Caco-2 (cell line): ENCODE measurements around the gene HMCN2. TPM values are rescaled to one million over a fixed set of nuclear protein-coding genes. Genes with fewer than 3 reads are reported as not detected.

ENCODE experiments used
- BruUV-seq: library from RNA; stranded (reverse); fragments of 400-500 nt; replicated peaks from 2 replicates; lab custom pipeline; 2021; lab: Mats Ljungman, UMichigan
- CTCF ChIA-PET: fragments of 300-600 bp; sonication (Branson Sonifier 250); formaldehyde crosslinking; loops from one replicate; lab custom pipeline; 2022; ENCODE audit warnings: antibody characterized with exemption; lab: Charles Lee
- POLR2A ChIA-PET: fragments of 300-600 bp; sonication (Branson Sonifier 250); formaldehyde crosslinking; loops from one replicate; lab custom pipeline; 2022; ENCODE audit warnings: antibody characterized with exemption; lab: Charles Lee
- DNase-seq, 2 experiments: peaks; one replicate each; pipeline versions ENCODE4 v3.0.0 to v3.0.0-alpha.2; 2020 to 2022
- H3K27me3 ChIP-seq: replicated peaks from 2 replicates; pipeline ENCODE4 v1.6.0; 2011; ENCODE audit warnings: low read length; ENCODE audit not compliant: control insufficient read depth, insufficient read depth
- H3K36me3 ChIP-seq: 2 replicates; pipeline ENCODE4 v1.5.1; 2011; ENCODE audit warnings: low read length; ENCODE audit not compliant: control insufficient read depth, insufficient read depth
- H3K4me1 ChIP-seq: fragments of 250-450 bp; sonication (Bioruptor Pico); 2 replicates; pipeline ENCODE4 v1.5.1; 2020; ENCODE audit warnings: mild to moderate bottlenecking
- H3K4me3 ChIP-seq: 2 replicates; pipeline ENCODE4 v1.5.1; 2011; ENCODE audit warnings: low read depth, mild to moderate bottlenecking, control low read depth, low read length
- H3K9me3 ChIP-seq: fragments of 250-450 bp; sonication (Bioruptor Pico); 2 replicates; pipeline ENCODE4 v1.5.1; 2020; ENCODE audit warnings: mild to moderate bottlenecking, moderate library complexity
- H3K27ac Mint-ChIP-seq: one replicate; pipeline ENCODE4 v1.8.0; 2022; ENCODE audit warnings: mixed read lengths; ENCODE audit not compliant: unreplicated experiment
- H3K27me3 Mint-ChIP-seq: one replicate; pipeline ENCODE4 v1.8.0; 2022; ENCODE audit warnings: mixed read lengths; ENCODE audit not compliant: insufficient read depth, unreplicated experiment
- H3K36me3 Mint-ChIP-seq: one replicate; pipeline ENCODE4 v1.8.0; 2022; ENCODE audit warnings: mild to moderate bottlenecking, mixed read lengths; ENCODE audit not compliant: insufficient read depth, unreplicated experiment
- H3K4me1 Mint-ChIP-seq: one replicate; pipeline ENCODE4 v1.8.0; 2022; ENCODE audit warnings: low read depth, mixed read lengths; ENCODE audit not compliant: unreplicated experiment
- H3K4me3 Mint-ChIP-seq: one replicate; pipeline ENCODE4 v1.8.0; 2022; ENCODE audit warnings: mild to moderate bottlenecking, moderate library complexity, mixed read lengths; ENCODE audit not compliant: unreplicated experiment
- H3K9me3 Mint-ChIP-seq: one replicate; pipeline ENCODE4 v1.8.0; 2022; ENCODE audit warnings: mixed read lengths; ENCODE audit not compliant: unreplicated experiment
- CTCF ChIP-seq, 2 experiments: fragments of 200-600 bp in 1 of 2; IDR thresholded peaks; 1 replicate in 1 of 2; 2 replicates in 1 of 2; pipeline versions ENCODE4 v1.5.1 to v1.8.0; 2011 to 2022; ENCODE audit warnings: antibody characterized with exemption in 1 of 2, control low read depth in 1 of 2, inconsistent platforms in 1 of 2, low read depth in 1 of 2, low read length in 1 of 2, mild to moderate bottlenecking in 1 of 2, moderate library complexity in 1 of 2; ENCODE audit not compliant: insufficient read depth in 1 of 2, severe bottlenecking in 1 of 2, unreplicated experiment in 1 of 2
- intact Hi-C: fragments of 100-400 bp; cut with micrococcal nuclease; formaldehyde crosslinking; loops from one replicate; pipeline ENCODE4 v1.10.0; 2022; ENCODE audit not compliant: unreplicated experiment
- total RNA-seq: library from RNA; stranded (reverse); gene quantifications from 2 replicates; pipeline ENCODE4 v1.2.3, GENCODE V29; 2022

HMCN2 gene
- total RNA-seq, 1 experiment from 2014 or later, result 0.41 TPM

- peaks cover 8% of the 10 kb centered on the region for H3K36me3 Mint-ChIP-seq
- intact Hi-C loops, result no loop called here
- no TSS peak for BruUV-seq
- H3K27me3 Mint-ChIP-seq, result peaks cover under 1% of the 10 kb centered on the region
- H3K4me3 Mint-ChIP-seq, result no peak overlapping the region
- H3K9me3 Mint-ChIP-seq, result no peaks in the 10 kb centered on the region
- no peaks in the 10 kb centered on the region for H3K27me3 ChIP-seq
- DNase-seq, result no peak
- no peak overlapping the region for H3K27ac Mint-ChIP-seq
- H3K4me1 ChIP-seq, result no peaks in the 10 kb centered on the region
- H3K36me3 ChIP-seq, result no peaks in the 10 kb centered on the region
- no peak overlapping the region for H3K4me3 ChIP-seq
- ChIA-PET CTCF (no interaction called here), POLR2A (no interaction called here)
- TF ChIP-seq CTCF (IDR thresholded peaks at IDR 0.05; ENCODE audit: insufficient read depth in 1 of 2, low read depth in 1 of 2, low read length in 1 of 2, severe bottlenecking in 1 of 2, unreplicated experiment in 1 of 2), result no peak
- no peaks in the 10 kb centered on the region for H3K9me3 ChIP-seq
- H3K4me1 Mint-ChIP-seq, result no peaks in the 10 kb centered on the region
Observed at GRCh38 chr9:130458804-130459067, 193.2 kb downstream of the HMCN2 start.

DNA sequence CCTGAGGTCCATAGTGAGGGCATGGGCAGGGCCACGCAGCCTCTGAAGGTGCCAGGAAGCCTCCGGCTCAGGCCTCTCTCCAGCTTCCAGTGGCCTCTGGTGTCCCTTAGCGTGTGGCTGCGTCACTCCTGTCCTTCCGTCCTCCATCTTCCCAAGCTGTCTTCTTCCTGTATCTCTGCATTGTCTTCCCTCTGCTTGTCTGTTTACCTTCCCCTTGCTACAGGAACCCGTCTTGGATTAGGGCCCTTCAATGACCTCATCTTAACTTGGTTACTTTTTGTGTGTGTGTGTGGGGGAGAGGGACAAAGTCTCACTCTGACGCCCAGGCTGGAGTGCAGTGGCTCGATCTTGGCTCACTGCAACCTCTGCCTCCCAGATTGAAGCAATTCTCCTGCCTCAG lies 193.6 kb downstream of the HMCN2 start:
- H3K9me3 ChIP-seq, result no peaks in the 10 kb centered on the region
- TF ChIP-seq CTCF (IDR thresholded peaks at IDR 0.05; ENCODE audit: insufficient read depth in 1 of 2, low read depth in 1 of 2, low read length in 1 of 2, severe bottlenecking in 1 of 2, unreplicated experiment in 1 of 2), result no peak
- Mint-ChIP-seq H3K4me1 (no peaks in the 10 kb centered on the region), H3K36me3 (peaks cover 8% of the 10 kb centered on the region), H3K4me3 (no peak overlapping the region), H3K27me3 (peaks cover 3% of the 10 kb centered on the region), H3K9me3 (no peaks in the 10 kb centered on the region), H3K27ac (no peak overlapping the region)
- H3K4me1 ChIP-seq, result no peaks in the 10 kb centered on the region
- no TSS peak for BruUV-seq
- POLR2A ChIA-PET, result no interaction called here
- intact Hi-C loops, result no loop called here
- DNase-seq, result no peak
- no peaks in the 10 kb centered on the region for H3K36me3 ChIP-seq
- H3K4me3 ChIP-seq, result no peak overlapping the region
- CTCF ChIA-PET, result no interaction called here
- no peaks in the 10 kb centered on the region for H3K27me3 ChIP-seq

DNA sequence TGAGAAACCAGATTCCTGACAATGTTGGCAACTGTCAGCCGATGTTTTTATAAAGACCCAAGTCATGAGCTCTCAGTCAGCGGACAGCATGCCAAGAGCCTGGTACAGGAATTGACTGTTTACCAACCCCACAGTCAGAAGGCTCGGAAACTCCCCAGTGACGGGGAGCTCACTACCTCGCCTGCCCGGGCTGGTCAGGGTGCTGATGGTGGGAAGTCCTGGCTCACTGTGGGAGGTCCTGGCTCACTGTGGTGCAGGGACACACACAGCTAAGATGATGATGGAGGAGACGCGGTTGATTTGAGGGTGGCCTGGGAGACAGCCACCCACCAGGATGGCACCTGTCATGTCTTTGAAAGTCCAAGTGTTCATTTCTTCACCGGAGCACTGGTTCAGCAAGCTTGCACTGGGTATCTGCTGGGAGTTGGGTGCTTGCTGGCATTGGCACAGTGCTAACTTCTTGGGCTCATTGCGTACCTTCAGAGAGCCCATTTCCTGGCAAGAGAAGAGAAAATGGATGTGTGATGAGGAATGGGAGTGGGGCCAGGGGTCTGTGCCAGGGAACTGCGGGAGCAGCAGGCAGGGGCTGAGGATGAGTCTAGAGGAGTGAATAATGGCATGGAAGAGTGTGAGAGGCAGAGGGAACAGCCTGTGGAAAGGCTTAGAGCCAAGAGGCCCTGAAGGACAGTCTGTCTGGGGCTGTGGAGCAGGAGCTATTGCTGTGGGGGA lies 194.5 kb downstream of the HMCN2 start:
- CTCF ChIA-PET, result interaction anchor here (0.6 to 1.3 kb wide), 9 partner anchors 10 to 335 kb away, joined by 3 to 21 read pairs (median 4); no protein-coding TSS in a partner anchor
- no peak for DNase-seq
- Mint-ChIP-seq H3K27ac (no peak overlapping the region), H3K4me1 (no peaks in the 10 kb centered on the region), H3K4me3 (no peak overlapping the region), H3K9me3 (no peaks in the 10 kb centered on the region), H3K27me3 (peaks cover 3% of the 10 kb centered on the region), H3K36me3 (peaks cover 8% of the 10 kb centered on the region)
- no peak for TF ChIP-seq CTCF (IDR thresholded peaks at IDR 0.05; ENCODE audit: insufficient read depth in 1 of 2, low read depth in 1 of 2, low read length in 1 of 2, severe bottlenecking in 1 of 2, unreplicated experiment in 1 of 2)
- Histone ChIP-seq H3K4me1 (no peaks in the 10 kb centered on the region), H3K9me3 (no peaks in the 10 kb centered on the region), H3K4me3 (no peak overlapping the region), H3K36me3 (no peaks in the 10 kb centered on the region), H3K27me3 (no peaks in the 10 kb centered on the region)
- intact Hi-C loops, result loop anchor here (10.0 kb wide), 2 partner anchors 115 to 165 kb away; partner anchors contain the start of gene FUBP3
- BruUV-seq, result no TSS peak
- POLR2A ChIA-PET, result no interaction called here
